H1 (cell line): ENCODE data around the gene PLCB4.

Experiments
- CTCF ChIP-seq, 3 experiments: IDR thresholded peaks; 1 replicate in 2 of 3; 2 replicates in 1 of 3; pipeline versions ENCODE4 v1.5.1 to v1.6.1; 2011; ENCODE audit warnings: low read length in 3 of 3, mild to moderate bottlenecking in 3 of 3, inconsistent platforms in 2 of 3, low read depth in 1 of 3, moderate library complexity in 1 of 3; ENCODE audit not compliant: insufficient read depth in 1 of 3; ENCODE audit errors: control extremely low read depth in 1 of 3
- EP300 ChIP-seq, 2 experiments: IDR thresholded peaks; 1 replicate in 1 of 2; 2 replicates in 1 of 2; pipeline ENCODE4 v1.6.1; 2011 to 2012; ENCODE audit warnings: low read depth in 2 of 2, low read length in 2 of 2, mild to moderate bottlenecking in 2 of 2, borderline replicate concordance in 1 of 2, inconsistent platforms in 1 of 2, moderate library complexity in 1 of 2
- EZH2 ChIP-seq: fragments of 200-600 bp; sonication (generic); IDR thresholded peaks from 2 replicates; pipeline ENCODE4 v1.7.1; 2012; ENCODE audit warnings: low read depth, mild to moderate bottlenecking, moderate library complexity, low read length, inconsistent platforms; ENCODE audit not compliant: severe bottlenecking
- JUND ChIP-seq: IDR thresholded peaks from 2 replicates; pipeline ENCODE4 v1.6.1; 2011; ENCODE audit warnings: mild to moderate bottlenecking, improper control_type of control experiment, low read length
- POLR2A ChIP-seq, 2 experiments: IDR thresholded peaks; 1 replicate in 1 of 2; 2 replicates in 1 of 2; pipeline ENCODE4 v1.6.1; 2011; ENCODE audit warnings: low read depth in 2 of 2, low read length in 2 of 2, mild to moderate bottlenecking in 2 of 2; ENCODE audit errors: control extremely low read depth in 1 of 2
- RXRA ChIP-seq: IDR thresholded peaks from 2 replicates; pipeline ENCODE4 v1.6.1; 2011; ENCODE audit warnings: low read depth, mild to moderate bottlenecking, low read length, moderate library complexity; ENCODE audit not compliant: insufficient read depth
- SIN3A ChIP-seq, 2 experiments: IDR thresholded peaks in 1 of 2; conservative IDR thresholded peaks in 1 of 2; 2 replicates each; pipeline ENCODE4 v1.6.1; 2011 to 2012; ENCODE audit warnings: low read length in 2 of 2, improper control_type of control experiment in 1 of 2, low read depth in 1 of 2, mild to moderate bottlenecking in 1 of 2
- SP1 ChIP-seq: IDR thresholded peaks from 2 replicates; pipeline ENCODE4 v1.6.1; 2011; ENCODE audit warnings: low read depth, low read length

- TF ChIP-seq CTCF (IDR thresholded peaks at IDR 0.05; ENCODE audit: control extremely low read depth in 1 of 3, insufficient read depth in 1 of 3, low read depth in 1 of 3, low read length in 3 of 3) (no peak), SIN3A (conservative IDR thresholded peaks at IDR 0.05 in 1 of 2, IDR thresholded peaks at IDR 0.05 in 1 of 2; ENCODE audit: low read depth in 1 of 2, low read length in 2 of 2) (no peak), SP1 (no peak), POLR2A (IDR thresholded peaks at IDR 0.05; ENCODE audit: control extremely low read depth in 1 of 2, low read depth in 2 of 2, low read length in 2 of 2) (no peak), RXRA (no peak), EP300 (IDR thresholded peaks at IDR 0.05; ENCODE audit: borderline replicate concordance in 1 of 2, low read depth in 2 of 2, low read length in 2 of 2) (no peak), JUND (no peak), EZH2 (no peak)
Measured at GRCh38 chr20:9140162-9140760, 71.4 kb downstream of the PLCB4 start.
